Measurements from ENCODE around the gene PLCH1.

The PLCH1 gene

GRCh38 chr3:155462672-155463071 is 282.2 kb downstream of the PLCH1 start:
- DNase-seq (ENCODE audit: low read depth) = no peak

GRCh38 chr3:155457591-155457990 is 287.3 kb downstream of the PLCH1 start:
- DNase-seq (ENCODE audit: low read depth) = no peak

GRCh38 chr3:155455765-155456164 is 289.1 kb downstream of the PLCH1 start:
- no peak for DNase-seq (ENCODE audit: low read depth)

- no peak for DNase-seq (ENCODE audit: low read depth)
These were observed 291.4 kb downstream of the PLCH1 start for GRCh38 chr3:155453512-155453911.

GRCh38 chr3:155449613-155450267 is 295.1 kb downstream of the PLCH1 start:
- no peak for DNase-seq (ENCODE audit: low read depth)

- DNase-seq (ENCODE audit: low read depth) = no peak
These were observed 296.3 kb downstream of the PLCH1 start for GRCh38 chr3:155448531-155448930.

GRCh38 chr3:155446366-155446765 is 298.5 kb downstream of the PLCH1 start:
- DNase-seq (ENCODE audit: low read depth) = no peak

- DNase-seq (ENCODE audit: low read depth) = no peak
These were observed 300.1 kb downstream of the PLCH1 start for GRCh38 chr3:155444771-155445170.

GRCh38 chr3:155443815-155444214 is 301.1 kb downstream of the PLCH1 start:
- no peak for DNase-seq (ENCODE audit: low read depth)

GRCh38 chr3:155442072-155442471 is 302.8 kb downstream of the PLCH1 start:
- DNase-seq (ENCODE audit: low read depth) = no peak

GRCh38 chr3:155441506-155441905 is 303.4 kb downstream of the PLCH1 start:
- DNase-seq (ENCODE audit: low read depth) = no peak

GRCh38 chr3:155441026-155441425 is 303.8 kb downstream of the PLCH1 start:
- no peak for DNase-seq (ENCODE audit: low read depth)

- DNase-seq (ENCODE audit: low read depth) = no peak
These were observed 309.1 kb downstream of the PLCH1 start for GRCh38 chr3:155435821-155436220.

- DNase-seq (ENCODE audit: low read depth) = no peak
These were observed 312.9 kb downstream of the PLCH1 start for GRCh38 chr3:155431856-155432570.

GRCh38 chr3:155428563-155428962 is 316.3 kb downstream of the PLCH1 start:
- DNase-seq (ENCODE audit: low read depth) = no peak

- no peak for DNase-seq (ENCODE audit: low read depth)
These were observed 318.2 kb downstream of the PLCH1 start for GRCh38 chr3:155426524-155427230.

GRCh38 chr3:155425396-155425795 is 319.5 kb downstream of the PLCH1 start:
- no peak for DNase-seq (ENCODE audit: low read depth)

- DNase-seq (ENCODE audit: low read depth) = no peak
These were observed 320.6 kb downstream of the PLCH1 start for GRCh38 chr3:155424323-155424710.

GRCh38 chr3:155423526-155424322 is 321.1 kb downstream of the PLCH1 start:
- no peak for DNase-seq (ENCODE audit: low read depth)

GRCh38 chr3:155420881-155421486 is 323.9 kb downstream of the PLCH1 start:
- no peak for DNase-seq (ENCODE audit: low read depth)

GRCh38 chr3:155420406-155420805 is 324.5 kb downstream of the PLCH1 start:
- no peak for DNase-seq (ENCODE audit: low read depth)

GRCh38 chr3:155418407-155418806 is 326.5 kb downstream of the PLCH1 start:
- DNase-seq (ENCODE audit: low read depth) = no peak
